NCI-H1105 treated with DMSO at 0.1 percent for 48 hours (cell line): Measurements from ENCODE around the gene SYT14.
"Not testable (repeated sequence)": the region's sequence is repeated elsewhere in the genome, so short reads cannot be mapped to it uniquely, and the experiment has no call there.

Source experiments
- DNase-seq: peaks from one replicate; lab custom pipeline; 2025; lab: John Stamatoyannopoulos, UW

Gene SYT14

GRCh38 chr1:210027994-210028393, 90.0 kb downstream of the SYT14 start:
- DNase-seq = no peak

DNA sequence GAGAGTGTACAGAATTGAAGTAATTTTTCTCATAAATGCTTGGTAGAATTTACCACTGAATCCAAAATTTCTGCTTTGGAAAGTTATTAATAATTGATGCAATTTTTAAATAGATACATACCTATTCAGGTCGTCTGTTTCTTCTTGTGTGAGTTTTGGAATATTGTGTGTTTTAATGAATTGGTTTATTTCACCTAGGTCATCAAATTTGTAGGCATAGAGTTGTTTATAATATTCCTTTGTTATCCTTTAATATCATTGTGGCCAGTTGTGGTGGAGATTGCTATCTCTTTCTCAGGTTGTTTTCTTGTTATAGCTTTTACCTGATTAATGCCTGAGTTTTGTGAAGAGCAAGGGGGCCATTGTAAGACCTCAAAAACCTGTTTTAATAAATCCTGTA, 93.5 kb downstream of the SYT14 start:
- DNase-seq = no peak

- DNase-seq = no peak
Observed at GRCh38 chr1:210043058-210043457, 105.0 kb downstream of the SYT14 start.

GRCh38 chr1:210049616-210050015, 111.6 kb downstream of the SYT14 start:
- no peak for DNase-seq

DNA sequence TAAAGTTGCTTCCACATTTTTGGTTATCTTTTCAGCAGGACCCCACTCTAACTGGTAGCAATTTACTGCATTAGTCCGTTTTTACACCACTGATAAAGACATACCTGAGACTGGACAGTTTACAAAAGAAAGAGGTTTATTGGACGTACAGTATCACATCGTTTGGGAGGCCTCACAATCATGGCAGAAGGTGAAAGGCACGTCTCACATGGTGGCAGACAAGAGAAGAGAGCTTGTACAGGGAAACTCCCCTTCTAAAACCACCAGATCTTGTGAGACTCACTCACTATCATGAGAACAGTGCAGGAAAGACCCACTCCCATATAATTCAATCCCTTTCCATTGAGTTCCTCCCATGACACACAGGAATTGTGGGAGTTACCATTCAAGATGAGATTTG, 112.5 kb downstream of the SYT14 start:
- not testable (repeated sequence) for DNase-seq

DNA sequence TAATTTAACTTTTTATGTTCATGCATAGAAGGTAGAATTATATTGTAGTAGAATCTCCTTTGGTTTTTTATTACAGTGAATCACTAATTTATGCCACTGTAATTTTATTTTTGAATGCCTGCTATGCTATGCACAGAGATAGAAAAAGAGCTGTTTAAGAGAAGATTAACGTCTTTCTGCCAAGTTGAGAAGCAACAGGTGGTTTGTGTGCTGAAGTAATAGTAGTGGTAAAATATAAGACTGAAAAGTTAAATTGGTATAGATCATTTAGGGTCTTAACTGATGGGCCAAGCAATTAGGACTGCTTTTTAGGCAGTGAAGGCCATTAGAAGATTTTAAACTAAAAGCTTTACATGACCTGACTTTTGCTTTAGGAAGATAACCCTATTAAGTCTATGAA, 115.1 kb downstream of the SYT14 start:
- no peak for DNase-seq

DNA sequence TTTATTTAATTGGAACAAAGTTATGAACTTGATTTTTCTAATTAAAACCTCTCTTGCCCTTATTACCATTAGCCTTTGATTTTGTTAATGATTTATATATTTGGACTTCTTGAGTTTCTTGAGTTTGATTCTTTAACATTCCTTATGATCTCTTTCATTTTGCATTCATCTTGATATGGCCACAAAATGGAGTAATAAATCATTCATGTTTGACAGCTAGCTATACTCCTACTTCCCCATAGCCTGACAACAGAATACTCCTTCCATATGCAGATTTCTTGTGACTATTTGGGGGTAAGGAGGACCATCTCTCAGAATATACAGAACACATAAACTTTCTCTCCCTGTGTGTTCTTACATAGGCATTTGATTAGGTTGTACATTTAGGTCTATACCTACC, 119.6 kb downstream of the SYT14 start:
- DNase-seq = no peak

- DNase-seq = no peak
Observed at GRCh38 chr1:210061992-210062391, 124.0 kb downstream of the SYT14 start.

DNA sequence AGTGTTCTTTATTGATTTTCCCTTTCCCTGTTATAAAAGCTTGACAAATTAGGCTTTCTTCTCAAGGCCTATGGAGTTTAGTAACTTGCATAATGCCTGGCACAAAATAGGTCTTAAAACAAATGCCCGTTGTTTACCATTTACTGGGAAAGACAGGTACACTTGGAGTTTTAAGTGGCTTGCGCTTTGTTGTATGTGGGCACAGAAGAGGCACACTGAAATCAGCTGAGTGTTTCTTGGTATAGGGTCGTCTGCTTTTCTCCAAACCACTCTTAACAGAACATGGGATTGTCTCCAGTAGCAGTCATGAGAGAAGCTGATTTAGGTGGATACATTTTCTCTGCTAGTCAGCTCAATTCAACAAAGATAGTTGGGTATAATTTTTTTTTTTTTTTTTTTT, 132.5 kb downstream of the SYT14 start:
- no peak for DNase-seq

DNA sequence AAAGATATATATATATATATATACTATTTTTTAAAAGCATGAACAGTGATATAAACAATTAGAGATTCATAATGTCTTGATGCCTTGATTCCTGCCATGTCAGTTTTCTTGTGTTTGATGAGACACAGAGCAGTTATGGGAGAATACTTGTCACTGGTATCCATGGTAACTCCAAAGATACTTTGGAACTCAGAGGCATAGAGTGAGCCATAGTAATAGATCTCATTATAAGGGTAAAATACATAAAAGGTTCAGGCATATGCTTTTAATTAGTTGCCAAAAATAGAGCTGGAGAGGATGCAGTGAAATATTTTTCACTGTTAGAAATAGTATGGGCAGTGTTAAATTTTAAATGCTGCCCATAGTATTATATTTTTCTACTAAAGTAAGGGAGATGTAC, 134.1 kb downstream of the SYT14 start:
- DNase-seq = peak; percentile 11

DNA sequence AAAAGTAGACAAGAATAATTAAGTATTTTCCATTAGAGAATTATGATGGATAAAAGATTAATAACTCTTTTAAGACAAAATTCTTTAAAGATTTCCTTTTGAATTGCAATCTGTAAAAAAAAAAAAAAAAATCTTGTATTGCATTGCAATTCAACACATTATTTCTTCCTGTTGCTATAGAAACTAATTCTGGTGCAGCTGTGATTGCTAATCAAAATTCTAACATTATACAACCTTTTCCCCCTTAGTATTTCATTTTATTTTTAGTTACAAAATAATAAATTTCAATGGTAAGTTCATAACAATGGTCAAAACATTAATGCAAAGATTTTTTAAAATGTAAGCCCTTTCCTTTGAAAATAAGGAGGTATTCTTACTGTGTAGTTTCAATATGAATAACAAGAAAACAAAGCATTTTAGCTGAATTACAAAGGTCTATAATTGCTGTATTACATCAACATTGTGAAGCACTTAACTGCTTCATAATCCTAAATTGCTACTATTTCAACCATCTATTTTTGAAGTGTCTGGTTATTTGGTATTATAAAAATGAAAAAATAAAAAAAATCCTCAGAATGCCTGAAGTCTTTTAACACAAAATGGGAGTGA, 135.0 kb downstream of the SYT14 start:
- no peak for DNase-seq

DNA sequence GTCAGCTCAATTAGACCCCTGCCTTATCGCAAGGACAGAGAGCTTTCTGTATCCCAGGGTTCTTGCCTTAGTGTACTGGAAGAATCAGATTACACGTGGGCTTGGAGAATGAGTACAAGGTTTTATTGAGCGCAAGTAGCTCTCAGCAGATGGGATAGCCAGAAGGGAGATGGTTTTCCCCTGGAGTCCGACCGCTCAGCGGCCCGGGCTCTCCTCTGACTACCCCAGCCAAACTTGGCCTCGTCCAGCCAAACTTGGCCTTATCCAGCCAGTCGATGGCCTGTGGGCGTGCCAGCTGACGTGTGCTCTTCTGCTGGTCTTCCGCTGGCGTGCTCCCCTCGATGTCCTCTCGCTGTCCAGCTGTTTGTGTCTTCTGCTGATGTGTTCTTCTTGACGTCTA, 136.9 kb downstream of the SYT14 start:
- DNase-seq = no peak

DNA sequence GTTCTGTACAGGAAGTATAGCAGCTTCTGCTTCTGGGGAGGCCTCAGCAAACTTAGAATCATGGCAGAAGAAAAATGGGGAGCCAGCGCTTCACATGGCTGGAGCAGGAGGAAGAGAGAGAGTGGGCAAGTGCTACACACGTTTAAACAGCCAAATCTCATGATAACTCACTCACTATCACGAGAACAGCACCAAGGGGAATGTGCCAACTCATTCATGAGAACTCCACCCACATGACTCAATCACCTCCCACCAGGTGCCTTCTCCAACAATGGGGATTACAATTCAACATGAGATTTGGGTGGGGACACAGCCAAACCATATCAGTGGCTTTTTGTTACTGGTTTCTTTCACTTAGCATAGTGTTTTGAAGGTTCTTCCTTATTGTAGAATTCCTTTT, 138.6 kb downstream of the SYT14 start:
- no peak for DNase-seq

DNA sequence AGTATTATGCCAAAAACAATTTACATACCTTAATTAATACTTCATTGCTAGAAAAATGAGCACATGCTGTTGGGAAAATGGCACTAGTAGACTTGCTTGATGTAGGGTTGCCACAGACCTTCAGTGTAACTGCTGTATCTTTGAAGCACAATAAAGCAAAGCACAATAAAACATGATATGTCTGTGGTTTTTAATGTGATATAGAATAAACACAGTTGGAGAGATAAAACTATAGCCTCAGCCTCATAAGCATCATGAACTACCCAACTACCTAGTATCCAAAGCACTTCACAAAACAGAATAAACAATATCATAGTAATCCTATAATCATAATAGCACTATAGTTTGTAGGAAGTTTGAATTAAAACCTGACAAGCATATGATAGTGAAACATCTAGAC, 143.5 kb downstream of the SYT14 start:
- DNase-seq = no peak

GRCh38 chr1:210085359-210085758, 147.3 kb downstream of the SYT14 start:
- DNase-seq = no peak

GRCh38 chr1:210087058-210087457, 149.0 kb downstream of the SYT14 start:
- no peak for DNase-seq

DNA sequence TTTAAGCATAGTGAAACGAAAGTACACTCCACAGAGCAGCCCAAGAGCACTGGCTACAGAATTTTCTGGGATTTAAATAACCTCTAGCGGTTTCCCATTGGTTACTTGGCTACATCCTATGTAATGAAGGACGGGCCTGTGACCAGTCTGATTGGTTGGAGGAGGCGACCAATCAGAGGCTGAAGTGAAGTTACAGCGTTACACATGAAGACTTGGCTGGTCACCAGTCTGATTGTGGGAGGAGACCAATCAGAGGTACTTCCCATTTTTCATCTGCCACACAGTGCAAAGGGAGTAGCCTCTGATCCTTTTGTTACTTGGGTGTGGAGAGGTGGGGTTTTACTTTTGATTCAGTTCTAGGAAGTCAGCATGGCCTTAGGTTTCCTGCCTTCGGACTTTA, 151.8 kb downstream of the SYT14 start:
- no peak for DNase-seq

DNA sequence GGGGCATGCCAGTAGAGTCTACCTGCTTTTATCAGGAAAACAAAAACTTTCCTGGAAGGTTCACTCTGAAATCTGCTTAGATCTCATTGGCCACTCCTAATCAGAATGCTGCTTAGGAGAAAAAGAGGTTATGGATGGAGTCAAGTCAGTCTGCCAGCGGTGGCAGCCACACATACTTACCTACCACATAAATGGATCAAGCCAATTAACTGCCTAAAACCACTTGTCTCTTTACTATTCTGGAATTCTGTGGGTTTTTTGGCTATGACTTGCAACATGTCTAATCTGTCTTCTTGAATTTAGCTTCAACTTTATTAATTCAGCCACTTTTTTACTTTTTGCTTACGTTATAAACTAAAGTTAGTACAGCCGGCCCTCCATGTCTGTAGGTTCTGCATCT, 154.3 kb downstream of the SYT14 start:
- DNase-seq = no peak

DNA sequence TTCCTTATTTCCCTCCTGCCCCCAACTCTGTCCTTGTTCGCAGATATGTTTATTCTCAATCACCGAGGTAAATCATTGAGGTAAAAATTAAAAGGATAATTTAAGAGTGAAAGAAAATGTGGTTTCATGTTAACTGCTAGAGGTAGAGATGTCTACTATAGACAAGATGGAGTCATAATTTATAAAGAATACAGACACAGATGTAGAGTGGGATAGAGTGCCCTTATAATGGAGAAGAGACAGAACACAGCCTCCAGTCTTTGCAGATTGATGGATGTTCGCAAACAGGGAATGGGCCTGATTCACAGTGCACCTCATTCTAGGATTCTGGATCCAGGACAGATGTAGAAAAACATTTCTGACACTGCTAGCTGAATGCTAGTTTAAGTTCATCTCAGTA, 155.4 kb downstream of the SYT14 start:
- no peak for DNase-seq

GRCh38 chr1:210098356-210098755, 160.3 kb downstream of the SYT14 start:
- DNase-seq = no peak

- DNase-seq = no peak
Observed at GRCh38 chr1:210099921-210100320, 161.9 kb downstream of the SYT14 start.

GRCh38 chr1:210104103-210104502, 166.1 kb downstream of the SYT14 start:
- no peak for DNase-seq

DNA sequence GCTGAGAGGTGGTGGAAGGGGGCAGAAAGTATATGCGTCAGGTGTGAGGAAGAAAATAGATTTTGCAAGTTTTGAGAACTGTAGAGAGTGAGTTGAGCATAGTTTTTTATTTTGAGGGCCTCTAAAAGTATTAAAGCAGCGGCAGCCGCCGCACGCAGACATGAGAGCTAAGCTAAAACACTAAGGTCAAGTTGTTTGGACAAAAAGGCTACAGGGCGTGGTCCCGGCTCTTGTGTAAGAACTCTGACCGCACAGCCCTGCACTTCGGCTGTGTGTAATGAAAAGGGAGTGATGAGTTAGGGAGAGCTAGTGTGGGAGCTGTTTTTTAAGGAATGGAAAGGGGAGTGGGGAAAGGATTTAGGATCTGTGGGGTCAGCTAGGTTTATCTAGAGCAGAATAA, 174.9 kb downstream of the SYT14 start:
- DNase-seq = not testable (repeated sequence)

DNA sequence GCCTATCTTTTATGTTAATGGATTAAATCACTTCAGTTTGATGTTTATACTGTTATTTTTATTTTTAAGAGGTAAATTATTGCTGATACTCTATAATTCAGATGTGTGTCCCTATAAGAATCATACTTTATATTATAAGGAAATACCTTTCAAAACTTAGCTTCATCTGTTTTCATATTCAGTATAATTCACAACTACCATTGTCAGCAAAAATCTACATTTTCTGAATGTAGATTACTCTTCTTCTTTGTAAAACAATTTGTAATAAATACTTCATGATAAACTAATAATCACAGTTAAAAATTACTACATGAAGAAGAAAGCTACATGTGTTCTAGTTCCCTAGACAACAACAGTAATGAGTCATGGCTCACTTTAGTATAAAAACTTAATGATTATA, 179.2 kb downstream of the SYT14 start:
- DNase-seq = no peak

DNA sequence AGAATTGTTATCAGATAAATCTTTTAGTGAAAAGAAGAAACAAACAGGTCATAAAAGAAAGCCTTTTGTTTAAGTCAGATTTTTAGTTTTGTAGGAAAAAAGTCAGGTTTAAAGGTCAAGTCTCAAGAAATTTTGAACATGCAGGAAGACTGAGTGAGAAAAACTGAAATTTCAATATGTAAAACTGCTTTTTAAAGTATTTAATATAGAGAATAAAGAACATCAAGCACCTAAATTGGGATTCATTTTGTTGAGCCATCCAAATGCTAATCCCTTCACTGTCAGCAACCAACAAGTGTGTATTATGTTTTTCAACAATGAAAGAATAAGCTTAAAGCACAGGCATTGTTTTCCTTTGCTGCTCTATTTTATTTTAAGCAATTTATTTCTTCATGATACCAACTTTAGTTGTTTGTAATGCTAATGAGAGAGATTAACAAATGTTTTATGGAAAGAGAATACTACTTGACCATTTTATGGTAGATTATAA, 179.7 kb downstream of the SYT14 start:
- no peak for DNase-seq
